Sigmoid colon (tissue), 7 donors: ENCODE data around the gene FAM50B. TPM values are rescaled to one million over a fixed set of nuclear protein-coding genes. Genes with fewer than 3 reads are reported as not detected.
A peak's percentile ranks its signal among the peaks of the same experiment; 100 is the strongest.

Source experiments
- DNase-seq: peaks from one replicate; pipeline ENCODE4 v3.0.0-alpha.2; 2019
- H3K27ac ChIP-seq, 4 donors: fragments of 200-600 bp; sonication (generic); one replicate each; pipeline ENCODE4 v1.5.1; 2016 to 2019; ENCODE audit warnings: mild to moderate bottlenecking in 1 of 4
- H3K27me3 ChIP-seq, 3 donors: fragments of 200-600 bp; sonication (generic); one replicate each; pipeline ENCODE4 v1.5.1; 2019; ENCODE audit warnings: mild to moderate bottlenecking in 1 of 3
- H3K36me3 ChIP-seq, 4 donors: fragments of 200-600 bp; sonication (generic); one replicate each; pipeline ENCODE4 v1.5.1; 2016 to 2019
- H3K4me1 ChIP-seq, 4 donors: fragments of 200-600 bp; sonication (generic); one replicate each; pipeline ENCODE4 v1.5.1; 2017 to 2019
- H3K4me3 ChIP-seq, 4 donors: fragments of 200-600 bp; sonication (generic); one replicate each; pipeline ENCODE4 v1.5.1; 2017 to 2019; ENCODE audit warnings: mild to moderate bottlenecking in 2 of 4, moderate library complexity in 1 of 4
- H3K9me3 ChIP-seq, 4 donors: fragments of 200-600 bp in 3 of 4; sonication (generic) in 3 of 4; one replicate each; pipeline versions ENCODE4 v1.5.1 to v1.6.1; 2013 to 2019
- CTCF ChIP-seq, 4 experiments: fragments of 450-650 bp in 3 of 4; fragments of 200-600 bp in 1 of 4; IDR thresholded peaks; one replicate each; pipeline ENCODE4 v1.5.1; 2016 to 2019; ENCODE audit warnings: antibody characterized with exemption in 4 of 4, mild to moderate bottlenecking in 3 of 4, moderate library complexity in 2 of 4
- EP300 ChIP-seq, 4 donors: sonication (generic); formaldehyde crosslinking; IDR thresholded peaks; one replicate each; pipeline ENCODE4 v1.6.1; 2017; ENCODE audit warnings: antibody characterized with exemption in 4 of 4
- POLR2A ChIP-seq, 2 donors: fragments of 450-650 bp; IDR thresholded peaks; one replicate each; pipeline ENCODE4 v1.6.1; 2016; ENCODE audit warnings: antibody characterized with exemption in 2 of 2, mild to moderate bottlenecking in 2 of 2, moderate library complexity in 2 of 2
- POLR2AphosphoS5 ChIP-seq, 4 donors: sonication (generic); formaldehyde crosslinking; IDR thresholded peaks; one replicate each; pipeline ENCODE4 v1.6.1; 2017; ENCODE audit warnings: antibody characterized with exemption in 4 of 4
- WGBS, 2 donors: extraction: QIAGEN DNeasy Blood & Tissue Kit; methylation state at CpG; one replicate each; pipeline ENCODE4 v1.1.7; 2013; 5-methylcytosine and 5-hydroxymethylcytosine counted together
- intact Hi-C: fragments of 100-400 bp; cut with DNase I; formaldehyde crosslinking; loops from one replicate; pipeline ENCODE4 v1.15.1; 2023
- polyA plus RNA-seq, 3 donors: library from polyadenylated mRNA; stranded (reverse); fragments of 200-250 nt; gene quantifications; one replicate each; pipeline ENCODE4 v1.2.3, GENCODE V29; 2013
- total RNA-seq, 4 donors: library from RNA; depleted of rRNA; stranded (reverse); fragments of >200 nt; gene quantifications; one replicate each; pipeline ENCODE4 v1.1.0, GENCODE V29; 2016
- donor health status: healthy with polysubstance abuse.
- donor health status: Bipolar disorder and iron deficiency.
- donor health status: healthy.

FAM50B gene
- total and polyA plus RNA-seq, 7 donors = 2.5 to 16.1 (median 9.6) TPM

- no peaks in the 10 kb centered on the region for H3K27me3 ChIP-seq
- intact Hi-C loops = no loop called here
- H3K36me3 ChIP-seq = no peaks in the 10 kb centered on the region
- H3K4me1 ChIP-seq = peaks cover 0 to 22% (median 18%) of the 10 kb centered on the region in 4 donors
- TF ChIP-seq CTCF (IDR thresholded peaks at IDR 0.05) (no peak), POLR2AphosphoS5 (IDR thresholded peaks at IDR 0.05) (no peak), EP300 (IDR thresholded peaks at IDR 0.05) (no peak), POLR2A (IDR thresholded peaks at IDR 0.05) (no peak)
- no peaks in the 10 kb centered on the region for H3K9me3 ChIP-seq
- H3K27ac ChIP-seq = no peak overlapping the region
- DNase-seq = no peak
- 83 to 91% methylated on average over 2 of the region's 2 CpGs for WGBS, 2 donors
- H3K4me3 ChIP-seq = no peak overlapping the region
These were observed 32.9 kb upstream of the FAM50B start for GRCh38 chr6:3816251-3816650.

DNA sequence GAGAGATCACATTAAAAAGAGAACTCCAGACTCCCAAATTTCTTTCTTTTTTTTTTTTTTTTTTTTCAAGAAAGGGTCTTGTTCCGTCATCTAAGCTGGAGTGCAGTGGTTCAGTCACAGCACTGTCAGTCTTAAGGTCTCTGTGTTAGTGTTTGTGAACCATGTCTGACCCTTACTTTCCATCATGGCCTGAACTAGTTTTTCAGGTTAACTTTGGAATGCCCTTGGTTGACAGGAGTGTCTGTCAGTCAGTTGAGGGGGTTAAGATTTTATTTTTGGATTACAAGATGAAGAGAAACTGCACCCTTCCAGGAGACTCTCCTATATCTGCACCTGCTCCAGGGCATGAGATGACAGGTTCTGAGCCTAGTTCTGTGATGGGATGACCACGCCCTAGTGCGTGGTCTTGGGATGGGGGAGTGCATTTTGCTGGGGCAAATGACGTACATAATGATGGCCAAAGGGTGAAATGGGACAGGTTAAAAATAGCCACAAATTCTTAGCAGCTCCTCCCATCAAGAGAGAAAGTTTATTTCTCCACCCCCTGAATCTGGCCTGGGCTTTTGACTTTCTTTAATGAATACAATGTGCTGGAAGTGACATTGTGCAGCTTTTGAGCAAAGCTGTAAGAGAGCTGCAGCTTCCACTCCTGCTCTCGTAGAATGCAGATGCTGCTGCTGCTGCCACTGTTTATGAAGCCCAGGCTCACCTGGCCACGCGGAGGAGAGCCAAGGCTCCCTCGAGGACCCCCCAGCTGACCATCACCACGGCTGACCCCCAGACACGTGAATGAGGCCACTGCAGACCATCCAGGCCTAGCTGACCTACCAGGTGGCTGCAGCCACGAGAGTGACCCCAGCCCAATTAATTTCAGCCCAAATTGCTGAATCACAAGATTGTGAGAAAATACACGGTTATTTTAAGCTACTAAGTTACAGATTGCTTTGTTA is 29.7 kb upstream of the FAM50B start:
- H3K9me3 ChIP-seq = no peaks in the 10 kb centered on the region
- peak overlapping the region; percentile 18 to 67 (median 51) for H3K27ac ChIP-seq
- no peaks in the 10 kb centered on the region for H3K27me3 ChIP-seq
- H3K36me3 ChIP-seq = no peaks in the 10 kb centered on the region
- no peak overlapping the region for H3K4me3 ChIP-seq
- no peak for DNase-seq
- peak in 1 of 4 donors; percentile 31 for TF ChIP-seq POLR2AphosphoS5 (IDR thresholded peaks at IDR 0.05)
- TF ChIP-seq EP300 (IDR thresholded peaks at IDR 0.05) = no peak
- intact Hi-C loops = no loop called here
- H3K4me1 ChIP-seq = peaks cover 0 to 22% (median 15%) of the 10 kb centered on the region in 4 donors
- WGBS, 2 donors = 80 to 82% methylated on average over 12 of the region's 12 CpGs

DNA sequence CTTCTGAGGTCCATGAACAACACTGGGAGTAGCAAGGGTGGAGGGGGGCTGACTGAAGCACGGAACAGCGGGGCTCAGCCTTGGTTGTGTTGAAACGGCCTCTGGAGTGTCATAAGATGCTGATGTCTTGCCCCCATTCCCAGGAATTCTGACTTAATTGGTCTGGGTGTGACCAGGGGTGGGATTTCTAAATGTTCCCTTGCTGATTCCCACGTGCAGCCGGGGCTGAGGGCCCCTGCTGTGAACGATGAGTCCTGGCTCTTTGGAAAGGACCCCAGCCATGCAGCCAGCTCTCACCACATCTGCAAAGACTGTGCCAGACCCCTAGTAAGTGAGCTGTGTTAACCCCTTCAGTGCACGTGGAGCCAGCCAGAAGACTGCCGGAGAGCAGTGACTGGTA is 28.6 kb upstream of the FAM50B start:
- Histone ChIP-seq H3K27ac (peak overlapping the region in 3 of 4 donors; percentile 48 to 67 (median 54)), H3K36me3 (no peaks in the 10 kb centered on the region), H3K4me3 (no peak overlapping the region), H3K9me3 (no peaks in the 10 kb centered on the region), H3K27me3 (no peaks in the 10 kb centered on the region), H3K4me1 (peaks cover 0 to 33% (median 26%) of the 10 kb centered on the region in 4 donors)
- 79 to 82% methylated on average over 8 of the region's 8 CpGs for WGBS, 2 donors
- TF ChIP-seq POLR2A (IDR thresholded peaks at IDR 0.05) = no peak
- no peak for TF ChIP-seq CTCF (IDR thresholded peaks at IDR 0.05)
- no peak for TF ChIP-seq EP300 (IDR thresholded peaks at IDR 0.05)
- peak in 1 of 4 donors; percentile 7 for TF ChIP-seq POLR2AphosphoS5 (IDR thresholded peaks at IDR 0.05)
- no peak for DNase-seq
- intact Hi-C loops = no loop called here

GRCh38 chr6:3822747-3823445 is 26.3 kb upstream of the FAM50B start:
- WGBS, 2 donors = 92 to 93% methylated on average over 14 of the region's 14 CpGs

More at GRCh38 chr6:3822747-3823445, 26.3 kb upstream of the FAM50B start:
- peaks cover 0 to 53% (median 36%) of the 10 kb centered on the region in 4 donors for H3K4me1 ChIP-seq
- no peak for DNase-seq
- H3K9me3 ChIP-seq = no peaks in the 10 kb centered on the region
- TF ChIP-seq CTCF (IDR thresholded peaks at IDR 0.05) (no peak), POLR2AphosphoS5 (IDR thresholded peaks at IDR 0.05) (no peak), EP300 (IDR thresholded peaks at IDR 0.05) (no peak), POLR2A (IDR thresholded peaks at IDR 0.05) (no peak)
- intact Hi-C loops = no loop called here
- H3K36me3 ChIP-seq = no peaks in the 10 kb centered on the region
- no peak overlapping the region for H3K27ac ChIP-seq
- no peak overlapping the region for H3K4me3 ChIP-seq
- H3K27me3 ChIP-seq = no peaks in the 10 kb centered on the region
